Breast epithelium (tissue), 4 donors: ENCODE results near the gene SIN3A. TPM values are rescaled to one million over a fixed set of nuclear protein-coding genes. Genes with fewer than 3 reads are reported as not detected.

Experiments used
- DNase-seq, 2 donors: peaks; one replicate each; pipeline ENCODE4 v3.0.0-alpha.2; 2019; ENCODE audit warnings: low spot score in 2 of 2
- H3K27ac ChIP-seq, 2 donors: fragments of 200-600 bp; sonication (generic) in 1 of 2; one replicate each; pipeline ENCODE4 v1.5.1; 2016 to 2019; ENCODE audit warnings: mild to moderate bottlenecking in 1 of 2
- H3K27me3 ChIP-seq, 2 donors: fragments of 200-600 bp; sonication (generic) in 1 of 2; one replicate each; pipeline versions ENCODE4 v1.5.1 to v1.6.0; 2017 to 2019; ENCODE audit warnings: control low read depth in 1 of 2, mild to moderate bottlenecking in 1 of 2
- H3K36me3 ChIP-seq: fragments of 200-600 bp; one replicate; pipeline ENCODE4 v1.5.1; 2019
- H3K4me1 ChIP-seq, 2 donors: fragments of 200-600 bp; sonication (generic); one replicate each; pipeline ENCODE4 v1.5.1; 2016 to 2019; ENCODE audit warnings: control low read depth in 1 of 2
- H3K4me3 ChIP-seq, 3 donors: fragments of 200-600 bp; sonication (generic); 1 replicate in 2 of 3; 2 replicates in 1 of 3; pipeline ENCODE4 v1.5.1; 2016 to 2019; ENCODE audit warnings: mild to moderate bottlenecking in 3 of 3, moderate library complexity in 2 of 3
- H3K9me3 ChIP-seq, 2 donors: fragments of 200-600 bp; sonication (generic) in 1 of 2; one replicate each; pipeline ENCODE4 v1.5.1; 2016 to 2019; ENCODE audit warnings: control low read depth in 1 of 2
- POLR2A ChIP-seq: fragments of 450-650 bp; IDR thresholded peaks from one replicate; pipeline ENCODE4 v1.6.1; 2016; ENCODE audit warnings: antibody characterized with exemption, mild to moderate bottlenecking, moderate library complexity
- POLR2AphosphoS5 ChIP-seq, 3 donors: sonication (generic); formaldehyde crosslinking; IDR thresholded peaks; one replicate each; pipeline ENCODE4 v1.6.1; 2017; ENCODE audit warnings: antibody characterized with exemption in 3 of 3
- intact Hi-C: fragments of 100-400 bp; cut with DNase I; formaldehyde crosslinking; loops from one replicate; pipeline ENCODE4 v1.15.1; 2023; ENCODE audit warnings: low total_unique reads
- total RNA-seq, 3 donors: library from RNA; depleted of rRNA; stranded (reverse); fragments of >200 nt; gene quantifications; one replicate each; pipeline ENCODE4 v1.1.0, GENCODE V29; 2016
- TF ChIP-seq, protein P1 (sequence below), 3 donors: fragments of 450-650 bp; IDR thresholded peaks; one replicate each; pipeline ENCODE4 v1.5.1; 2016 to 2017; ENCODE audit warnings: antibody characterized with exemption in 3 of 3, mild to moderate bottlenecking in 3 of 3, moderate library complexity in 3 of 3

Gene SIN3A
- total RNA-seq, 3 donors from 2014 or later: 40.2 to 66.9 (median 49.5) TPM

- DNase-seq: no peak
- no peaks in the 10 kb centered on the region for H3K9me3 ChIP-seq
- intact Hi-C loops: no loop called here
- TF ChIP-seq, protein P1, sequence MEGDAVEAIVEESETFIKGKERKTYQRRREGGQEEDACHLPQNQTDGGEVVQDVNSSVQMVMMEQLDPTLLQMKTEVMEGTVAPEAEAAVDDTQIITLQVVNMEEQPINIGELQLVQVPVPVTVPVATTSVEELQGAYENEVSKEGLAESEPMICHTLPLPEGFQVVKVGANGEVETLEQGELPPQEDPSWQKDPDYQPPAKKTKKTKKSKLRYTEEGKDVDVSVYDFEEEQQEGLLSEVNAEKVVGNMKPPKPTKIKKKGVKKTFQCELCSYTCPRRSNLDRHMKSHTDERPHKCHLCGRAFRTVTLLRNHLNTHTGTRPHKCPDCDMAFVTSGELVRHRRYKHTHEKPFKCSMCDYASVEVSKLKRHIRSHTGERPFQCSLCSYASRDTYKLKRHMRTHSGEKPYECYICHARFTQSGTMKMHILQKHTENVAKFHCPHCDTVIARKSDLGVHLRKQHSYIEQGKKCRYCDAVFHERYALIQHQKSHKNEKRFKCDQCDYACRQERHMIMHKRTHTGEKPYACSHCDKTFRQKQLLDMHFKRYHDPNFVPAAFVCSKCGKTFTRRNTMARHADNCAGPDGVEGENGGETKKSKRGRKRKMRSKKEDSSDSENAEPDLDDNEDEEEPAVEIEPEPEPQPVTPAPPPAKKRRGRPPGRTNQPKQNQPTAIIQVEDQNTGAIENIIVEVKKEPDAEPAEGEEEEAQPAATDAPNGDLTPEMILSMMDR (IDR thresholded peaks at IDR 0.05): no peak
- TF ChIP-seq POLR2AphosphoS5 (IDR thresholded peaks at IDR 0.05) (no peak), POLR2A (no peak)
- no peaks in the 10 kb centered on the region for H3K27me3 ChIP-seq
- H3K27ac ChIP-seq: no peak overlapping the region
- no peaks in the 10 kb centered on the region for H3K4me1 ChIP-seq
- H3K36me3 ChIP-seq: no peaks in the 10 kb centered on the region
- no peak overlapping the region for H3K4me3 ChIP-seq
These were observed 23.3 kb downstream of the SIN3A start for GRCh38 chr15:75428152-75428551.

GRCh38 chr15:75425966-75426500, 25.5 kb downstream of the SIN3A start:
- H3K36me3 ChIP-seq: peaks cover 5% of the 10 kb centered on the region
- H3K9me3 ChIP-seq: no peaks in the 10 kb centered on the region
- H3K4me1 ChIP-seq: no peaks in the 10 kb centered on the region
- TF ChIP-seq POLR2A (no peak), POLR2AphosphoS5 (IDR thresholded peaks at IDR 0.05) (no peak)
- no peak for DNase-seq
- no peaks in the 10 kb centered on the region for H3K27me3 ChIP-seq
- no peak overlapping the region for H3K4me3 ChIP-seq
- H3K27ac ChIP-seq: no peak overlapping the region
- intact Hi-C loops: no loop called here

DNA sequence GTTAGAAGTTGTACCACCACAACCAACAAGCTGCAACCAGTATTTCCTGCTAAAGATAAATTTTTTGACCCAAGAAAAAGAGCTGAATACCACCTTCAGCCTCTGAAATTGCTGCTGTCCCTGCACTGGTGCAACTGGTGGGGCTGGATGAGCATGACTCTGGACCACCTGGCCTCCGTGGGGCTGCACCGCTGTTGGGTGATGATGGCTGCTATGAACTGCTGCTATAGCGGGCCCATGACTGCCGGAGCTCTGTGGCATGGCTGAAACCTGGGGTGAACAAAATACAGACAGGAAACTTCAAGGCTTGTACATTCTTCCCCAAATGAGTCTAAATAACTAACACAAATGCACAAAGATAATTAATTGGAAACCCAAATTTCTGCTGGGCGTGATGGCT, 28.9 kb downstream of the SIN3A start:
- TF ChIP-seq POLR2AphosphoS5 (IDR thresholded peaks at IDR 0.05) (no peak), POLR2A (no peak)
- TF ChIP-seq, protein P1 (IDR thresholded peaks at IDR 0.05): no peak
- no peaks in the 10 kb centered on the region for H3K27me3 ChIP-seq
- no peaks in the 10 kb centered on the region for H3K9me3 ChIP-seq
- no peak for DNase-seq
- no peaks in the 10 kb centered on the region for H3K4me1 ChIP-seq
- no peak overlapping the region for H3K27ac ChIP-seq
- intact Hi-C loops: no loop called here
- no peak overlapping the region for H3K4me3 ChIP-seq
- peaks cover 5% of the 10 kb centered on the region for H3K36me3 ChIP-seq

- DNase-seq: no peak
- no peak for TF ChIP-seq POLR2A
- intact Hi-C loops: no loop called here
- no peak overlapping the region for H3K27ac ChIP-seq
- H3K4me1 ChIP-seq: no peaks in the 10 kb centered on the region
- H3K36me3 ChIP-seq: peaks cover 5% of the 10 kb centered on the region
- no peaks in the 10 kb centered on the region for H3K27me3 ChIP-seq
- no peak overlapping the region for H3K4me3 ChIP-seq
- no peaks in the 10 kb centered on the region for H3K9me3 ChIP-seq
These were observed 30.8 kb downstream of the SIN3A start for GRCh38 chr15:75420698-75421097.

DNA sequence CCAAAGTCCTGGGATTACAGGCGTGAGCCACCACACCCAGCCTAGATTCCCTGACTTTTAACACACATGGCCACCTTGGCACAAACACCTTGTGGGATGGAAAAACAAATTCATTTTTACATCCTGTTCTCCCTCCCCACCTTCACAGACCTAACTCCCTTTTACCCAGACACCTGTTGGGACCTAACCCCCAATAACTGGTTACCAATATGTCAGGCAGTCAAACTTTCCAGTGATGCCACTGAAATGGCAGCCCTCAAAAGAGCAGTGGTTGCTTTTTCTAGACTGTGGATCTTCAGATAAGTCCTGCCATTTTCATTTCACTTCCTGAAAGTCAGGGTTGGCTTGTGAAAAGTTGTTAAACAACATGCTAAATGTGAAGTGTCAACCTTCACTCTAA, 34.9 kb downstream of the SIN3A start:
- TF ChIP-seq POLR2AphosphoS5 (IDR thresholded peaks at IDR 0.05): no peak
- no peak for TF ChIP-seq POLR2A
- TF ChIP-seq, protein P1 (IDR thresholded peaks at IDR 0.05): no peak
- peaks cover 5% of the 10 kb centered on the region for H3K36me3 ChIP-seq

DNA sequence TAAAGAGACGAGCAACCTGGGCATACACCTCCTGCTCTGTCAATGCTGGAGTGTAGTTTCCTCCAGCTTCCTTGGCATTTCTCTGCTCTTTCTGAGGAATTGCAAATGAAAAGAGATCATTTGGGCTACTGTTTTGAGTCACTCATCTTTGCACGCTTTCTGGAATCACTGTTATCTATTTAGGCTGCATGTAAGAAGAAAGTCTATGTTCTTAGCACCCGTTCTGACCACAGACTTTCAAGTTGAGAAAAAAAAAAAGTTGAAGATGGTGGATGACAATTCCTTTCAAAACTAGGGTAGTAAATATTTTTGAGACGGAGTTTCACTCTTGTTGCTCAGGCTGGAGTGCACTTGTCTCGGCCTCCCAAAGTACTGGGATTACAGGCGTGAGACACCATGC, 41.3 kb downstream of the SIN3A start:
- no peak overlapping the region for H3K27ac ChIP-seq

More for the DNA sequence above, 34.9 kb downstream of the SIN3A start:
- Histone ChIP-seq H3K9me3 (no peaks in the 10 kb centered on the region), H3K4me3 (no peak overlapping the region), H3K27ac (peak overlapping the region; percentile 24 to 50), H3K4me1 (no peaks in the 10 kb centered on the region), H3K27me3 (no peaks in the 10 kb centered on the region)
- DNase-seq: no peak
- intact Hi-C loops: no loop called here

More for the DNA sequence above, 41.3 kb downstream of the SIN3A start:
- Histone ChIP-seq H3K9me3 (no peaks in the 10 kb centered on the region), H3K4me1 (no peaks in the 10 kb centered on the region), H3K27me3 (no peaks in the 10 kb centered on the region), H3K36me3 (peaks cover 3% of the 10 kb centered on the region), H3K4me3 (no peak overlapping the region)
- no peak for DNase-seq
- TF ChIP-seq POLR2AphosphoS5 (IDR thresholded peaks at IDR 0.05): no peak
- TF ChIP-seq, protein P1 (IDR thresholded peaks at IDR 0.05): no peak
- TF ChIP-seq POLR2A: no peak
- intact Hi-C loops: loop anchor here (5.0 kb wide), 1 partner anchor 72 kb away; no protein-coding TSS in a partner anchor
